ENCODE measurements around the gene RAB17.

Gene RAB17

DNA sequence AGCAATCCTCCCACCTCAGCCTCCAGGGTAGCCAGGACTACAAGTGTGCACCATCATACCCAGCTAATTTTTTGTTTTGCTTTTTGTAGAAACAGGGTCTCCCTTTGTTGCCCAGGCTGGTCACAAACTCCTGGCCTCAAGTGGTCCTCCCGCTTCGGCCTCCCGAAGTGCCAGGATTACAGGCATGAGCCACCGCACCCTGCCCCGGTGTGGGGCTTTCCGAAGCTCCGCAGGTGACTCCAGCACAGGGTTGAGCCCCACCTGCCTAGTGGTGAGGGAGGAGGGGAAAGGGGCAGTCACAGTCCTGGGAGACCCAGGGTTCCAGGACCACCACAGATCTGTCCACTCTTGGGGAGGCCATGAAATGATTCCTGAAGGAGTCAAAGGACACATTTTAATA lies 19.0 kb downstream of the RAB17 start:
- intact Hi-C loops (cut with DNase I; ENCODE audit: low total_unique reads) = loop anchor here (10.0 kb wide), 2 partner anchors 417 to 447 kb away; no protein-coding TSS in a partner anchor
- no peak for TF ChIP-seq CTCF (IDR thresholded peaks at IDR 0.05)
- Histone ChIP-seq H3K4me3 (no peak overlapping the region), H3K36me3 (no peaks in the 10 kb centered on the region), H3K27ac (no peak overlapping the region), H3K27me3 (no peaks in the 10 kb centered on the region), H3K9me3 (no peaks in the 10 kb centered on the region), H3K4me1 (peaks cover 0 to 20% (median 6%) of the 10 kb centered on the region in 4 donors)
- DNase-seq = no peak

GRCh38 chr2:237570776-237571335 lies 19.7 kb downstream of the RAB17 start:
- no peaks in the 10 kb centered on the region for H3K36me3 ChIP-seq
- no peak overlapping the region for H3K4me3 ChIP-seq
- no peak for DNase-seq
- no peaks in the 10 kb centered on the region for H3K9me3 ChIP-seq
- H3K27me3 ChIP-seq = no peaks in the 10 kb centered on the region
- TF ChIP-seq CTCF (IDR thresholded peaks at IDR 0.05) = no peak
- intact Hi-C loops (cut with DNase I; ENCODE audit: low total_unique reads) = loop anchor here (10.0 kb wide), 2 partner anchors 416 to 446 kb away; no protein-coding TSS in a partner anchor
- H3K27ac ChIP-seq = no peak overlapping the region
- H3K4me1 ChIP-seq = peaks cover 0 to 18% (median 6%) of the 10 kb centered on the region in 4 donors

DNA sequence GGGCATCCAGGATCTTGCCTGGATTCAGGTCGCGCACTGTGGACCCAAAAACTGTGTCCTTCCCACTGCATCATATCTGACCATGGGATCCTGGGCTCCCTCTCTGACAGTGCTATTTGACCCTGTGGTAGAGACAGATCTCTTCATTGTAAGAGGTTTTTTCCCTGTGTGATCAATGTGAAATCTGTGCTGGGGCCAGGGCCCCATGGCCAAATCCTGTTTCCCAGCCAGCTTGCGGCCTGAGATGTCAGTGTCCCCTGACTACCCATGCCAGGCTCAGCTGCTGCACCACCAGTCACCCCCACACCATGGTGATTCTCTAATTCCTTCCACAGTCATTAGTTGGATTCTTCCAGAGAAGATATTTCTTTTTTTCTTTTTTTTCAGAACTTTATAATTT lies 20.6 kb downstream of the RAB17 start:
- no peak overlapping the region for H3K4me3 ChIP-seq
- intact Hi-C loops (cut with DNase I; ENCODE audit: low total_unique reads) = loop anchor here (10.0 kb wide), 2 partner anchors 415 to 445 kb away; no protein-coding TSS in a partner anchor
- H3K36me3 ChIP-seq = no peaks in the 10 kb centered on the region
- no peaks in the 10 kb centered on the region for H3K9me3 ChIP-seq
- H3K27me3 ChIP-seq = no peaks in the 10 kb centered on the region
- no peak for DNase-seq
- H3K4me1 ChIP-seq = peaks cover 0 to 15% (median 6%) of the 10 kb centered on the region in 4 donors
- H3K27ac ChIP-seq = no peak overlapping the region
- no peak for TF ChIP-seq CTCF (IDR thresholded peaks at IDR 0.05)

- TF ChIP-seq CTCF (IDR thresholded peaks at IDR 0.05) = no peak
- H3K27me3 ChIP-seq = peaks cover 0 to 8% of the 10 kb centered on the region in 2 donors
- intact Hi-C loops (cut with DNase I; ENCODE audit: low total_unique reads) = no loop called here
- peaks cover 0 to 11% (median 6%) of the 10 kb centered on the region in 4 donors for H3K4me1 ChIP-seq
- H3K27ac ChIP-seq = no peak overlapping the region
- no peak for DNase-seq
- H3K36me3 ChIP-seq = no peaks in the 10 kb centered on the region
- no peaks in the 10 kb centered on the region for H3K9me3 ChIP-seq
- H3K4me3 ChIP-seq = no peak overlapping the region
These were observed 21.5 kb downstream of the RAB17 start for GRCh38 chr2:237569041-237569440.

- H3K4me3 ChIP-seq = no peak overlapping the region
- DNase-seq = peak in 1 of 2 donors; percentile 56
- no peaks in the 10 kb centered on the region for H3K36me3 ChIP-seq
- TF ChIP-seq CTCF (IDR thresholded peaks at IDR 0.05) = no peak
- H3K27ac ChIP-seq = no peak overlapping the region
- no peaks in the 10 kb centered on the region for H3K9me3 ChIP-seq
- peaks cover 0 to 14% of the 10 kb centered on the region in 2 donors for H3K27me3 ChIP-seq
- intact Hi-C loops (cut with DNase I; ENCODE audit: low total_unique reads) = no loop called here
- peaks cover 0 to 11% (median 6%) of the 10 kb centered on the region in 4 donors for H3K4me1 ChIP-seq
These were observed 22.3 kb downstream of the RAB17 start for GRCh38 chr2:237568121-237568660.

All from tibial artery (tissue), 4 donors.